IPS DF 6.9 (cell line): ENCODE measurements around the gene IRF2BP1.
"Not testable (repeated sequence)": the region's sequence is repeated elsewhere in the genome, so short reads cannot be mapped to it uniquely, and the experiment has no call there.

ENCODE experiments used
- DNase-seq: peaks from one replicate; pipeline ENCODE4 v3.0.0-alpha.2; 2013; ENCODE audit warnings: low read depth, low spot score
- H3K27ac ChIP-seq: one replicate; pipeline ENCODE4 v1.5.1; 2013; ENCODE audit warnings: low read length, control low read depth
- H3K27me3 ChIP-seq: 2 replicates; pipeline ENCODE4 v1.6.1; 2013; ENCODE audit warnings: mild to moderate bottlenecking, low read length; ENCODE audit not compliant: control insufficient read depth, insufficient read depth
- H3K36me3 ChIP-seq: 2 replicates; pipeline ENCODE4 v1.6.1; 2013; ENCODE audit warnings: low read length; ENCODE audit not compliant: control insufficient read depth, insufficient read depth
- H3K4me1 ChIP-seq: 2 replicates; pipeline ENCODE4 v1.6.1; 2013; ENCODE audit warnings: low read length; ENCODE audit not compliant: control insufficient read depth, insufficient read depth
- H3K4me3 ChIP-seq: 2 replicates; pipeline ENCODE4 v1.5.1; 2013; ENCODE audit warnings: mild to moderate bottlenecking, low read length
- H3K9me3 ChIP-seq: 2 replicates; pipeline ENCODE4 v1.6.1; 2013; ENCODE audit warnings: low read length, inconsistent platforms; ENCODE audit not compliant: control insufficient read depth, insufficient read depth
- WGBS: extraction: QIAGEN DNeasy Blood & Tissue Kit; methylation state at CpG from one replicate; pipeline ENCODE4 v1.1.7; 2013; ENCODE audit warnings: mixed read lengths, missing lambda C conversion rate; ENCODE audit not compliant: insufficient read length, insufficient coverage; 5-methylcytosine and 5-hydroxymethylcytosine counted together

Gene IRF2BP1

DNA sequence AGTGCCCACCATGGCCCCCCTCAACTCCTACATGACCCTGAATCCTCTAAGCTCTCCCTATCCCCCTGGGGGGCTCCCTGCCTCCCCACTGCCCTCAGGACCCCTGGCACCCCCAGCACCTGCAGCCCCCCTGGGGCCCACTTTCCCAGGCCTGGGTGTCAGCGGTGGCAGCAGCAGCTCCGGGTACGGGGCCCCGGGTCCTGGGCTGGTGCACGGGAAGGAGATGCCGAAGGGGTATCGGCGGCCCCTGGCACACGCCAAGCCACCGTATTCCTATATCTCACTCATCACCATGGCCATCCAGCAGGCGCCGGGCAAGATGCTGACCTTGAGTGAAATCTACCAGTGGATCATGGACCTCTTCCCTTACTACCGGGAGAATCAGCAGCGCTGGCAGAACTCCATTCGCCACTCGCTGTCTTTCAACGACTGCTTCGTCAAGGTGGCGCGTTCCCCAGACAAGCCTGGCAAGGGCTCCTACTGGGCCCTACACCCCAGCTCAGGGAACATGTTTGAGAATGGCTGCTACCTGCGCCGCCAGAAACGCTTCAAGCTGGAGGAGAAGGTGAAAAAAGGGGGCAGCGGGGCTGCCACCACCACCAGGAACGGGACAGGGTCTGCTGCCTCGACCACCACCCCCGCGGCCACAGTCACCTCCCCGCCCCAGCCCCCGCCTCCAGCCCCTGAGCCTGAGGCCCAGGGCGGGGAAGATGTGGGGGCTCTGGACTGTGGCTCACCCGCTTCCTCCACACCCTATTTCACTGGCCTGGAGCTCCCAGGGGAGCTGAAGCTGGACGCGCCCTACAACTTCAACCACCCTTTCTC is 13.6 kb downstream of the IRF2BP1 start:
- Histone ChIP-seq H3K9me3 (no peaks in the 10 kb centered on the region), H3K4me1 (0 out of 2 replicates have a peak, but pooled peaks cover 1% of the 10 kb centered on the region), H3K4me3 (no peak overlapping the region), H3K27ac (no peak overlapping the region), H3K36me3 (no peaks in the 10 kb centered on the region; the same call in 1 of the 2 replicates), H3K27me3 (no peaks in the 10 kb centered on the region)
- DNase-seq = no peak
- WGBS = no CpG with 5 or more reads among the region's 34 CpGs

DNA sequence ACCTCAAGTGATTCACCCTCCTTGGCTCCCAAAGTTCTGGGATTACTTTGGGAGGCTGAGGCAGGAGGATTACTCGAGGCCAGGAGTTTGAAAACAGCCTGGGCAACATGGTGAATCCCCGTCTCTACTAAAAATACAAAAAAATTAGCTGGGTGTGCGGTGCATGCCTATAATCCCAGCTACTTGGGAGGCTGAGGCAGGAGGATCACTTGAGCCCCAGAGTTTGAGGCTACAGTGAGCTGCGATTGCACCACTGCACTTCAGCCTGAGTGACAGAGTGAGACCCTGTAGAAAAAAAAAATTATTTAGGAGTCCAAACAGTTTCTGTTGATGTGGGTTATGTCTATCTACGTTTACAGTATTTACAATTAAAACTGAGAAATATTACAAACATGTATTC is 15.1 kb downstream of the IRF2BP1 start:
- H3K27me3 ChIP-seq = no peaks in the 10 kb centered on the region
- H3K4me1 ChIP-seq = 0 out of 2 replicates have a peak, but pooled peaks cover 1% of the 10 kb centered on the region
- no CpG with 5 or more reads among the region's 5 CpGs for WGBS
- H3K4me3 ChIP-seq = no peak overlapping the region
- no peaks in the 10 kb centered on the region for H3K9me3 ChIP-seq
- no peak overlapping the region for H3K27ac ChIP-seq
- no peak for DNase-seq
- no peaks in the 10 kb centered on the region; the same call in 1 of the 2 replicates for H3K36me3 ChIP-seq

DNA sequence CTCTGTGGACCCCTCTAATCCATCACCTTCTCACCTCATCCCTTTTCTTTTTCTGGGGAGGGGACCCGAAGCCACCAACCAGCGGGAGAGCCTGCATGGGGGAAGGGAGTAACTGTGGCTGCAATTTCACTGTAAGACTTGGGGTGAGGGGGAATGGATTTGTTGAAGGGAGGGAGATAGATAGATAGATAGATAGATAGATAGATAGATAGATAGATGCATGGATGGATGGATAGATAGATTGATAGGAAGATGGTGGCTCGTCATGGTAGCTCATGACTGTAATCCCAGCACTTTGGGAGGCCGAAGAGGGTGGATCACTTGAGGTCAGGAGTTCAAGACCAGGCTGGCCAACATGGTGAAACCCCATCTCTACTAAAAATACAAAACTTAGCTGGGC is 18.7 kb downstream of the IRF2BP1 start:
- not testable (repeated sequence) for DNase-seq, H3K27me3 ChIP-seq, H3K27ac ChIP-seq, H3K4me3 ChIP-seq, H3K4me1 ChIP-seq, H3K9me3 ChIP-seq, H3K36me3 ChIP-seq
- WGBS = no CpG with 5 or more reads among the region's 4 CpGs

DNA sequence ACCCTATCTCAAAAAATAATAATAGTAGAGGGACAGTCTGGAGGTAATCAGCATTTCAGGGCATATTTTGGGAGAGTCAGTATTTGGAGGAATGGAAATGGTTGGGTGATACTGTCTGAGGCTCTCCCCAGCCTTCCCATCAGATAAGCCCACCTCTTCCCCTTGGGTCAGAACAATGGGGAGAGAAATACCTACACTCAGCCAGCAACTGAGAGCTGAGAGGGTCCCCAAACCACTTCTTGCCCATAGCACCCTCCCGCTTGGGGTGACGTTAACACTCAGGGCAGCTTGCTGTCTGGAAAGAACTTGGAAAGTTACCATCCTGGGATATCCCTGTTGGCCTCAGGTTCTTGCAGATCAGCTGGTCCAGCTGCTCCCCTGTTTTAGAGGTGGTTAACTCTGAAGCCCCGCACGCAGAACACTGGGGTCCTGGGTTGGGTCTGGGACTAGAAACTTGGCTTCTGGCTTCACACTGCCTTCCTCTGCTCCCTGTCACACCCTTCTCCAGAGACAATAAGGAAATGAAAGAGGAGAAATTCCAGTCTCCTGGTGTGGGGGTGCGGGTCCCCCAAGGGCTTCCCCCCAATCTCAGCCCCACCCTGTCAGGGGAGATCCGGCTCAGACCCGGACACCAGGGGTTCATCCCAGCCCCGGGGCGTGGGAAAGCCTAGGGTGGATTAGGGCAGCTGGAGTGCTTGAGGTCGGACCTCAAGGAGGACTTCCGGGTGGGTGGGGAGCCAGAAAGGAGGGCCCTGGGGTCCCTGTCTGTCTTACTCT is 19.4 kb downstream of the IRF2BP1 start:
- no peaks in the 10 kb centered on the region for H3K4me1 ChIP-seq
- no peak overlapping the region for H3K4me3 ChIP-seq
- no peak for DNase-seq
- H3K9me3 ChIP-seq = no peaks in the 10 kb centered on the region
- WGBS = no CpG with 5 or more reads among the region's 11 CpGs
- no peaks in the 10 kb centered on the region for H3K27me3 ChIP-seq
- H3K27ac ChIP-seq = no peak overlapping the region
- no peaks in the 10 kb centered on the region for H3K36me3 ChIP-seq

DNA sequence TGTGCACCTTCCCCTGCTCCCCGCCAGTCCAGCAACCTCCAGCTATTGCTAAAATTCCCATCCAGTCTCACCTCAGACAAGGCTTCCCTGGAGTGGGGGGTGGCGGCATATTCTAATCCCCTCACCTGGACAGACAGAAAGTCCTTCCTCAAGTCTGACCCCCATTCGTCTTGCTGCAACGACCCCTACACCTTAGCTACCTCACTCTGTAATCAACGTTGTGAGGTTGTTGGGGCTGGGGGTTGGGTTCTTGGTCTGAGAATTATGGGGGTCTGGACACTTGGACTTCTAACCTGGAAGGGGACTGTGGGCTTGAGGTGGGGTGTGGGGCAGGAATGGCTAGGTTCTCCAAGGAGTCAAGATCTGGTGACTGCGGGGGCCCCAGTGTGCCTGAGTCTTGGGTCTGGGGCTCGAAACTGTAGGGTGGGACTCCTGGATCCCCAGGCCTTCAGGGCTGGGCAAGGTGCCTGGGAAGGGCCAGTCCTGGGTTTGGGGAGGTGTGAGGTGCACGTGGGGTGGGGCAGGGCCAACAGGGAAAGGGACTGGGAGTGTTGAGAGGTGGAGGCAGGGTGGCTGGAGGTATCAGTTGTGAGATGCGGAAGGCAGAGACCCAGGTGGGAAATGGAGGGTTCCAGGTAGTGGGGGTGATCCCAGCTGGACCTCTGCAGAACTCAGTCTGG is 20.5 kb downstream of the IRF2BP1 start:
- H3K27me3 ChIP-seq = no peaks in the 10 kb centered on the region
- H3K4me1 ChIP-seq = no peaks in the 10 kb centered on the region
- H3K4me3 ChIP-seq = peak overlapping the region; percentile 78; the same call in 1 of the 2 replicates
- H3K27ac ChIP-seq = no peak overlapping the region
- no peaks in the 10 kb centered on the region for H3K9me3 ChIP-seq
- no peaks in the 10 kb centered on the region for H3K36me3 ChIP-seq
- WGBS = no CpG with 5 or more reads among the region's 9 CpGs
- DNase-seq = no peak

DNA sequence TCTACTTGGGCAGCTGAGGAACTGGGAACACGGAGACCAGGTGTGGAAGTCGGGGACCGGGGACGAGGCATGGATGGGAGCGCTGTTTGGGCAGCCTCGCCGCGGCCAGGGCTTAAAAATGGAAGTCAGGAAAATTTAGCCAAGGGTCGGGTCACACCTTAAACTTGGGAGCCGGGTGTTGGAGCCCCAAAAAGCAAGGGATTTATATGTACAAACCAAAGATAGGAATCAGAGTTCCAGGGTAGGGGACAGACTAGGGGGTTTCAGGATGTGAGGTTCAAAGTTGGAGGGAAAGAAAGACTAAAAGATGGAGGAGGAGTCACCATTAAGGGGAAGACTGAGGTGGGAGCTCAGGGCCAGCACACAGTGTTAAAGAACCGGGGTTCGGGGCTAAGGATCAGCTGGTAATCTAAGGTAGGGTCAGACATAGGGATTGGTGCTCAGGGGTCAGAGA is 21.3 kb downstream of the IRF2BP1 start:
- Histone ChIP-seq H3K4me1 (no peaks in the 10 kb centered on the region), H3K9me3 (no peaks in the 10 kb centered on the region), H3K27ac (no peak overlapping the region), H3K27me3 (no peaks in the 10 kb centered on the region), H3K36me3 (no peaks in the 10 kb centered on the region), H3K4me3 (peak overlapping the region; percentile 78; the same call in 1 of the 2 replicates)
- no peak for DNase-seq
- no CpG with 5 or more reads among the region's 12 CpGs for WGBS

DNA sequence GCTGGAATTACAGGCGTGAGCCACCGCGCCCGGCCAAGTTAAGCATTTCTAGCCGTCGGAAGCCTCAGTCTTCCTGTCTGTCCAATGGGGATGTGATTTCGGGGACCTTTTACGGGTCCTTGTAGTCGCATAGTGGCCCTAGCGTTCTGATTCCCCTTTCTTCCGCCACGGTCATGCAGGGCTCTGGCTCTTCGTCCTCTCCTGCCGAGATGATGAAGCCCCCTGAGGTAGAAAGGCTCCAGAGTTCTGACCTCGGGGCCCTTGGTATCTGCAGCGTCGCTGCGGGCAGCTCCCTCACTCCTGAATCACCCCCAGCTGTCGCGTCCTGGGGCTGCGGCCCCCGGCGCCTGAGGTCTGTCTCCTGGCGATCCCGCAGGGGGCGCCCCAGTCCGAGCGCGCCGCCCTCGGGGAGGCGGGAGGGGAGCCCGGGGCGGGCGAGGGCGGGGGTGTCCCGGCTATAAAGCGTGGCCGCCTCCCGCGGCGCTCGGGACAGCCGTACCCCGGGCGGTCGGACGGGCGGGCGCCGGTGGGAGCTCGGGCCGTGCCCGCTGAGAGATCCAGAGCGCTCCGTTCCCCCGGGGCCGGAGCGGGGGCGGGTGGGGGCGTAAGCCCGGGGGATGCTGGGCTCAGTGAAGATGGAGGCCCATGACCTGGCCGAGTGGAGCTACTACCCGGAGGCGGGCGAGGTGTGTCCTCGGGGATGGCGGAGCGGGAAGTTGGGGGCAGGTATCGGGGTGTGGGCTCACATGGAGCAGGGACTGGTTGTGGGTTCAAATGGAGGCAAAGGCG is 21.9 kb downstream of the IRF2BP1 start, which contains the start of gene FOXA3:
Gene FOXA3, plus strand, starts transcription at position 487 of the 789 bp plus-strand sequence. Its CDS starts 131 bp downstream, at position 618.
- H3K4me1 ChIP-seq = no peaks in the 10 kb centered on the region
- no peak for DNase-seq
- H3K4me3 ChIP-seq = peak within 1 kb of the TSS; percentile 78; the same call in 1 of the 2 replicates
- WGBS = no CpG with 5 or more reads among the region's 71 CpGs
- no peaks in the 10 kb centered on the region for H3K36me3 ChIP-seq
- no peaks in the 10 kb centered on the region for H3K27me3 ChIP-seq
- no peaks in the 10 kb centered on the region for H3K9me3 ChIP-seq
- no peak within 1 kb of the TSS for H3K27ac ChIP-seq

DNA sequence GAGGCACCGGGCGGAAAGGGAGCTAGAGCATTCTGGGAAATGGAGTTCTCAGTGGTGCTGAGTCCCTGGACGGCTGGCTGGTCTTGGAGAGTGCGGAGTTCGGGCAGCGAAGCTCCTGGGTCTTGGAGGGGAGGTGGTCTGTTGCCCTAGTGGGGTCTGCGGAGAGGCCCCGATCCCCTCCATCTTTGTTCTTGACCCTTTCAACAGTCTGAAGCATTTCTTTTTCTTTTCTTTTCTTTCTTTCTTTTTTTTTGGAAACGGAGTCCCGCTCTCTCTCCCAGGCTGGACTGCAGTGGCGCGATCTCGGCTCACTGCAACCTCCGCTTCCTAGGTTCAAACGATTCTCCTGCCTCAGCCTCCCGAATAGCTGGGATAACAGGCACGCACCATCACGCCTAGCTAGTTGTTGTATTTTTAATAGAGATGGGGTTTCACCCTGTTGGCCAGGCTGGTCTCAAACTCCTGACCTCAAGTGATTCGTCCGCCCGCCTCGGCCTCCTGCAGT is 22.6 kb downstream of the IRF2BP1 start:
- Histone ChIP-seq H3K27me3 (no peaks in the 10 kb centered on the region), H3K4me3 (peak overlapping the region; percentile 78; the same call in 1 of the 2 replicates), H3K9me3 (no peaks in the 10 kb centered on the region), H3K36me3 (no peaks in the 10 kb centered on the region), H3K27ac (no peak overlapping the region), H3K4me1 (no peaks in the 10 kb centered on the region)
- no peak for DNase-seq
- WGBS = no CpG with 5 or more reads among the region's 22 CpGs

DNA sequence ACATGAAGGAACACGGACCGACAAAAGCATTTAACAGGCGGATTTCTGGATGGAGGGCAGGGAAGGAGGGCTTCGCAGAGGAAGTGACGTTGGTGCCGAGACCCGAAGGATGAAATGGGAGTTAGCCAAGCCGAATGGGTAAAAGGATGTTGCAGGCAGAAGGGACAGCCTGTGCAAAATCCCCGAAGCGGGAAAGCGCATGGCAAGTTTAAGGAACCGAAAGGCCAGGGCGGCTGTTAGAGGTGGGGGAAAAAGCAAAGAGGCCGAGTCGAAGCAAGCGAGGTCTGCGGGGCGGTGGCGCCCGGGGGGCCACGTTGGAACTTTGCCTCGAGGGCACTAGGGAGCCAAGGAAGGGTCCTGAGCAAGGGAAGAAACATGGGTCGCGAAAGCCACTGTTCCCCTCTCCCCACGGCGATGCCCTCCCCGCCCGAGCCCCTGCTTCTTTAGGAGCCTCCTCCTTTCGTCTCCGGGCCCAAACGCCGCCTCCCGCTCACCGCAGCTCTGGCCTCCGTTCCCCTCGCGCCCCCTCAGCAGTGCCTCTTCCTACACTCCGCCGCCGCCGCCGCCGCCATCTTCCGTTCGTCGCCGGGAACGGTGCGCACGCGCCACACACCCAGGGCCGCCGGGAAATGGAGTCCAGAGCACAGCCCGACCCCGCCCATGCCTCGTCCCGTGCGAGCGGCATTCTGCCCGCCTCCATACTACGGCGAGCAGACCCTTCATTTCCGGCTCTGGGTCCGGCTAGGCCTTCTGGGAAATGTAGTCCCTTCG is 23.2 kb downstream of the IRF2BP1 start, which contains the start of gene SYMPK:
Gene SYMPK, minus strand, starts transcription at position 584 of the 771 bp plus-strand sequence. CDS start 8,652 bp downstream, outside the sequence.
- H3K4me3 ChIP-seq = peak within 1 kb of the TSS; percentile 88
- H3K36me3 ChIP-seq = no peaks in the 10 kb centered on the region
- no peaks in the 10 kb centered on the region for H3K4me1 ChIP-seq

More for the DNA sequence above, 23.2 kb downstream of the IRF2BP1 start, which contains the start of gene SYMPK:
- Histone ChIP-seq H3K27ac (no peak within 1 kb of the TSS), H3K9me3 (no peaks in the 10 kb centered on the region), H3K27me3 (no peaks in the 10 kb centered on the region)
- WGBS = no CpG with 5 or more reads among the region's 65 CpGs
- peak; percentile 98 for DNase-seq
